GM23338 (cell line): ENCODE data around the gene HSP90AB1. TPM values are rescaled to one million over a fixed set of nuclear protein-coding genes. Genes with fewer than 3 reads are reported as not detected.

Experiments used
- ATAC-seq: fragments of 200-7000 bp; cut with Tn5 transposase; 3 replicates; pipeline ENCODE4 v1.9.1; 2020
- DNase-seq: peaks from one replicate; pipeline ENCODE4 v3.0.0-alpha.2; 2015; ENCODE audit warnings: low spot score
- H2AFZ ChIP-seq: fragments of 200-600 bp; sonication (generic); 2 replicates; pipeline ENCODE4 v1.8.0; 2016; ENCODE audit warnings: antibody characterized with exemption, mild to moderate bottlenecking, moderate library complexity
- H3F3A ChIP-seq: fragments of 200-600 bp; sonication (generic); replicated peaks from 2 replicates; pipeline ENCODE4 v1.8.0; 2017; ENCODE audit warnings: antibody characterized with exemption, mixed run types, low read depth
- H3K27ac ChIP-seq: fragments of 200-600 bp; sonication (generic); 2 replicates; pipeline ENCODE4 v1.6.1; 2016; ENCODE audit warnings: low read depth
- H3K27me3 ChIP-seq: fragments of 200-600 bp; sonication (generic); 2 replicates; pipeline ENCODE4 v1.8.0; 2016; ENCODE audit warnings: mild to moderate bottlenecking, mixed run types, moderate library complexity; ENCODE audit not compliant: insufficient read depth
- H3K36me3 ChIP-seq: fragments of 200-600 bp; sonication (generic); 2 replicates; pipeline ENCODE4 v1.8.0; 2016; ENCODE audit warnings: mild to moderate bottlenecking; ENCODE audit not compliant: insufficient read depth
- H3K4me1 ChIP-seq: fragments of 200-600 bp; sonication (generic); 2 replicates; pipeline ENCODE4 v1.8.0; 2016; ENCODE audit warnings: mild to moderate bottlenecking, moderate library complexity; ENCODE audit not compliant: insufficient read depth
- H3K4me2 ChIP-seq: fragments of 200-600 bp; sonication (generic); 2 replicates; pipeline ENCODE4 v1.7.1; 2017; ENCODE audit warnings: mixed run types
- H3K4me3 ChIP-seq: fragments of 200-600 bp; sonication (generic); 2 replicates; pipeline ENCODE4 v1.6.1; 2016; ENCODE audit warnings: mixed run types
- H3K79me2 ChIP-seq: fragments of 200-600 bp; sonication (generic); replicated peaks from 2 replicates; pipeline ENCODE4 v1.8.0; 2017; ENCODE audit warnings: mild to moderate bottlenecking; ENCODE audit not compliant: insufficient read depth
- H3K9me2 ChIP-seq: fragments of 200-600 bp; sonication (generic); 2 replicates; pipeline ENCODE4 v1.8.0; 2017; ENCODE audit not compliant: insufficient read depth
- H4K20me1 ChIP-seq: fragments of 200-600 bp; sonication (generic); replicated peaks from 2 replicates; pipeline ENCODE4 v1.8.0; 2017; ENCODE audit warnings: mild to moderate bottlenecking; ENCODE audit not compliant: insufficient read depth
- H3K27ac Mint-ChIP-seq: 2 replicates; pipeline ENCODE4 v1.8.0; 2020; ENCODE audit warnings: inconsistent platforms, mild to moderate bottlenecking, moderate library complexity, mixed read lengths
- H3K27me3 Mint-ChIP-seq: 3 replicates; pipeline ENCODE4 v1.8.0; 2022; ENCODE audit warnings: low read depth, mild to moderate bottlenecking, moderate library complexity, mixed read lengths, inconsistent platforms; ENCODE audit not compliant: insufficient read depth, poor library complexity
- H3K36me3 Mint-ChIP-seq: 3 replicates; pipeline ENCODE4 v1.8.0; 2021; ENCODE audit warnings: low read depth, mild to moderate bottlenecking, inconsistent platforms, moderate library complexity, mixed read lengths
- H3K4me1 Mint-ChIP-seq: 3 replicates; pipeline ENCODE4 v1.8.0; 2020; ENCODE audit warnings: mild to moderate bottlenecking, inconsistent platforms, mixed read lengths
- H3K4me3 Mint-ChIP-seq: 3 replicates; pipeline ENCODE4 v1.8.0; 2021; ENCODE audit warnings: moderate library complexity, mild to moderate bottlenecking, inconsistent platforms, mixed read lengths
- H3K9me3 Mint-ChIP-seq: 3 replicates; pipeline ENCODE4 v1.8.0; 2020; ENCODE audit warnings: moderate library complexity, mild to moderate bottlenecking, inconsistent platforms, mixed read lengths
- CREB1 ChIP-seq: fragments of 250-450 bp; sonication (Bioruptor Pico); IDR thresholded peaks from 2 replicates; pipeline ENCODE4 v1.5.0; 2020; ENCODE audit warnings: low read depth, mild to moderate bottlenecking, moderate library complexity
- CTCF ChIP-seq, 2 experiments: fragments of 200-600 bp in 1 of 2; sonication (generic) in 1 of 2; conservative IDR thresholded peaks; 2 replicates each; pipeline versions ENCODE4 v1.5.1 to v1.6.1; 2016 to 2017; ENCODE audit warnings: antibody characterized with exemption in 2 of 2, low read depth in 2 of 2, mild to moderate bottlenecking in 2 of 2, moderate library complexity in 1 of 2
- EZH2phosphoT487 ChIP-seq: fragments of 200-600 bp; sonication (generic); IDR thresholded peaks from one replicate; pipeline ENCODE4 v1.8.1; 2018; ENCODE audit warnings: antibody characterized with exemption; ENCODE audit not compliant: unreplicated experiment
- JUNB ChIP-seq: IDR thresholded peaks from one replicate; pipeline ENCODE4 v1.6.1; 2016; ENCODE audit warnings: antibody characterized with exemption; ENCODE audit not compliant: unreplicated experiment
- NANOG ChIP-seq: IDR thresholded peaks from 2 replicates; pipeline ENCODE4 v1.6.1; 2016; ENCODE audit warnings: antibody characterized with exemption, borderline replicate concordance
- POLR2AphosphoS5 ChIP-seq: IDR thresholded peaks from 2 replicates; pipeline ENCODE4 v1.6.1; 2016; ENCODE audit warnings: antibody characterized with exemption, low read depth
- REST ChIP-seq: IDR thresholded peaks from one replicate; pipeline ENCODE4 v1.6.1; 2018; ENCODE audit warnings: antibody characterized with exemption; ENCODE audit not compliant: unreplicated experiment
- STAT1 ChIP-seq: IDR thresholded peaks from one replicate; pipeline ENCODE4 v1.6.1; 2016; ENCODE audit warnings: antibody characterized with exemption; ENCODE audit not compliant: unreplicated experiment
- ZNF114 ChIP-seq: fragments of 250-450 bp; sonication (Bioruptor Pico); IDR thresholded peaks from 2 replicates; pipeline ENCODE4 v1.5.0; 2020; ENCODE audit warnings: mild to moderate bottlenecking, moderate library complexity
- ZNF331 ChIP-seq: fragments of 250-450 bp; sonication (Bioruptor Pico); IDR thresholded peaks from 2 replicates; pipeline ENCODE4 v1.5.0; 2020; ENCODE audit warnings: low read depth, mild to moderate bottlenecking, moderate library complexity
- polyA plus RNA-seq: library from polyadenylated mRNA; unstranded; fragments of >200 nt; fragmentation: Nextera tagmentation; extraction: Ambion mirVana; gene quantifications from 2 replicates; pipeline ENCODE4 v1.2.1, GENCODE V29; 2016
- total RNA-seq: library from RNA; depleted of rRNA; stranded (reverse); fragments of >200 nt; shearing (Covaris generic); gene quantifications from 2 replicates; pipeline ENCODE4 v1.2.3, GENCODE V29; 2014

Gene HSP90AB1
- total and polyA plus RNA-seq, 2 experiments from 2014 or later = 1,425 to 2,361 TPM

GRCh38 chr6:44214307-44214706, 32.6 kb upstream of the HSP90AB1 start:
- no peak for TF ChIP-seq ZNF114 (CRISPR knock-in tag)
- no peak for TF ChIP-seq STAT1
- TF ChIP-seq CTCF (conservative IDR thresholded peaks at IDR 0.05; ENCODE audit: low read depth in 2 of 2) = no peak
- no peak for TF ChIP-seq CREB1 (CRISPR knock-in tag)
- no peak for TF ChIP-seq REST
- no peak for TF ChIP-seq JUNB
- no peak for TF ChIP-seq ZNF331
- no peak for TF ChIP-seq NANOG
- TF ChIP-seq POLR2AphosphoS5 = no peak
- no peak for TF ChIP-seq EZH2phosphoT487
- no peaks in the 10 kb centered on the region for H4K20me1 ChIP-seq
- H3F3A ChIP-seq = peaks cover 21% of the 10 kb centered on the region
- no peak overlapping the region for H2AFZ ChIP-seq
- H3K4me3 ChIP-seq = no peak overlapping the region
- H3K27ac ChIP-seq = no peak overlapping the region
- H3K27ac Mint-ChIP-seq = no peak overlapping the region
- ATAC-seq (no peak), DNase-seq (no peak)
- no peaks in the 10 kb centered on the region for H3K9me2 ChIP-seq
- H3K36me3 Mint-ChIP-seq = no peaks in the 10 kb centered on the region
- H3K4me3 Mint-ChIP-seq = no peak overlapping the region
- H3K4me2 ChIP-seq = no peak overlapping the region
- no peaks in the 10 kb centered on the region for H3K36me3 ChIP-seq
- peaks cover 29% of the 10 kb centered on the region for H3K4me1 ChIP-seq
- H3K9me3 Mint-ChIP-seq = no peaks in the 10 kb centered on the region
- no peaks in the 10 kb centered on the region for H3K27me3 ChIP-seq
- no peaks in the 10 kb centered on the region for H3K79me2 ChIP-seq
- H3K27me3 Mint-ChIP-seq = peaks cover 10% of the 10 kb centered on the region
- H3K4me1 Mint-ChIP-seq = peaks cover 28% of the 10 kb centered on the region

GRCh38 chr6:44216677-44217331, 30.1 kb upstream of the HSP90AB1 start, which contains the start of gene MYMX:
MYMX (plus strand) TSS chr6:44216926; CDS start chr6:44217472, 546 bp downstream.
- H3K27ac ChIP-seq = no peak within 1 kb of the TSS; the same call in 1 of the 2 replicates
- H3K4me1 ChIP-seq = peaks cover 37% of the 10 kb centered on the region
- Mint-ChIP-seq H3K27ac (peak within 1 kb of the TSS; percentile 76), H3K9me3 (no peaks in the 10 kb centered on the region), H3K36me3 (peaks cover 3% of the 10 kb centered on the region; the same call in 1 of the 3 replicates), H3K4me1 (peaks cover 41% of the 10 kb centered on the region), H3K27me3 (peaks cover 16% of the 10 kb centered on the region), H3K4me3 (peak within 1 kb of the TSS; percentile 82)
- H3F3A ChIP-seq = peaks cover 31% of the 10 kb centered on the region
- DNase-seq (peak; percentile 81), ATAC-seq (peak; percentile 55)
- no peaks in the 10 kb centered on the region for H4K20me1 ChIP-seq
- peak; percentile 73 for TF ChIP-seq POLR2AphosphoS5
- TF ChIP-seq REST = no peak
- peak within 1 kb of the TSS; percentile 89 for H3K4me2 ChIP-seq
- H3K36me3 ChIP-seq = no peaks in the 10 kb centered on the region
- no peaks in the 10 kb centered on the region for H3K9me2 ChIP-seq
- H3K27me3 ChIP-seq = no peaks in the 10 kb centered on the region
- peak within 1 kb of the TSS; percentile 25; the same call in 1 of the 2 replicates for H2AFZ ChIP-seq
- 0 out of 2 replicates have a peak, but pooled peaks cover 5% of the 10 kb centered on the region for H3K79me2 ChIP-seq
- H3K4me3 ChIP-seq = peak within 1 kb of the TSS; percentile 61
